Measurements from ENCODE around the gene SCARB1. TPM values are rescaled to one million over a fixed set of nuclear protein-coding genes. Genes with fewer than 3 reads are reported as not detected.

The SCARB1 gene
- total and polyA plus RNA-seq, 2 of the 13 experiments (the other 11 are each of a cell fraction or from before 2014, with no cell fraction given), result 63.4 to 160 TPM

GRCh38 chr12:124896461-124896860, 32.8 kb upstream of the SCARB1 start:
- Histone ChIP-seq H3K27ac (ENCODE audit: extremely low read length, insufficient read depth, low read length) (no peak overlapping the region), H3K4me1 (ENCODE audit: insufficient read depth, low read length) (peaks cover 66% of the 10 kb centered on the region), H3K36me3 (replicated peaks in 1 of 2; ENCODE audit: control insufficient read depth in 1 of 2, insufficient read depth in 2 of 2, low read length in 2 of 2) (no peaks in the 10 kb centered on the region), H3K27me3 (ENCODE audit: control insufficient read depth in 1 of 2, insufficient read depth in 2 of 2, low read length in 2 of 2) (no peaks in the 10 kb centered on the region), H3K9me3 (ENCODE audit: low read length) (no peaks in the 10 kb centered on the region), H3K9ac (ENCODE audit: insufficient read depth, low read depth, low read length) (no peak overlapping the region), H2AFZ (ENCODE audit: low read length) (no peak overlapping the region), H3K79me2 (ENCODE audit: insufficient read depth, low read length) (peaks cover 16% of the 10 kb centered on the region), H3K4me3 (replicated peaks in 1 of 3; ENCODE audit: insufficient read depth in 1 of 3, low read depth in 2 of 3, low read length in 3 of 3) (no peak overlapping the region), H4K20me1 (ENCODE audit: insufficient read depth, low read length) (no peaks in the 10 kb centered on the region; the same call in 1 of the 2 replicates), H3K4me2 (ENCODE audit: low read depth, low read length) (no peak overlapping the region)
- intact Hi-C loops (cut with micrococcal nuclease; ENCODE audit: unreplicated experiment), result no loop called here
- ChIA-PET CTCF (ENCODE audit: low intra/inter-chr PET ratio, low total read pairs) (no interaction called here), POLR2A (interaction anchor here (0.9 kb wide), 1 partner anchor 12 kb away, joined by 3 read pairs; no protein-coding TSS in a partner anchor)
- ATAC-seq, result no peak
- BruUV-seq (replicated peaks), result no TSS peak
- no peak for DNase-seq (ENCODE audit: low spot score)
- in situ Hi-C loops (cut with HindIII; ENCODE audit: extremely low pct_ligation_motif_present, low pct_unique_long_range_greater_than_20kb), result no loop called here
- WGBS (ENCODE audit: low lambda C conversion rate), result 60% methylated on average over 5 of the region's 5 CpGs
- FAIRE-seq, result no peak
- TF ChIP-seq KDM1A (CRISPR knock-in tag; IDR thresholded peaks at IDR 0.05) (peak; percentile 49; the same call in 1 of the 2 replicates), ZMYM3 (CRISPR knock-in tag; IDR thresholded peaks at IDR 0.05) (peak; percentile 85), ZNF367 (CRISPR knock-in tag; IDR thresholded peaks at IDR 0.05; ENCODE audit: borderline replicate concordance) (no peak), JARID2 (CRISPR knock-in tag; IDR thresholded peaks at IDR 0.05; ENCODE audit: insufficient replicate concordance) (no peak), ZFP91 (CRISPR knock-in tag; IDR thresholded peaks at IDR 0.05; ENCODE audit: borderline replicate concordance) (0 out of 2 replicates have a peak, but pooled peaks have one; percentile 26), ZNF446 (CRISPR knock-in tag; IDR thresholded peaks at IDR 0.05) (no peak), ZNF687 (CRISPR knock-in tag; IDR thresholded peaks at IDR 0.05) (peak; percentile 26; the same call in 1 of the 2 replicates), ZNF773 (CRISPR knock-in tag; IDR thresholded peaks at IDR 0.05; ENCODE audit: borderline replicate concordance) (no peak), ZNF646 (CRISPR knock-in tag; IDR thresholded peaks at IDR 0.05) (no peak), ATF7-NPFF (CRISPR knock-in tag; IDR thresholded peaks at IDR 0.05; ENCODE audit: low read depth) (no peak), ARNT (IDR thresholded peaks at IDR 0.05) (no peak), NCOA1 (CRISPR knock-in tag; IDR thresholded peaks at IDR 0.05) (no peak), SKI (IDR thresholded peaks at IDR 0.05; ENCODE audit: partially characterized antibody) (no peak), SMARCC2 (IDR thresholded peaks at IDR 0.05) (no peak)
